Caco-2 (cell line): ENCODE measurements around the gene RFTN2. TPM values are rescaled to one million over a fixed set of nuclear protein-coding genes. Genes with fewer than 3 reads are reported as not detected.

Experiments used
- BruUV-seq: library from RNA; stranded (reverse); fragments of 400-500 nt; replicated peaks from 2 replicates; lab custom pipeline; 2021; lab: Mats Ljungman, UMichigan
- CTCF ChIA-PET: fragments of 300-600 bp; sonication (Branson Sonifier 250); formaldehyde crosslinking; loops from one replicate; lab custom pipeline; 2022; ENCODE audit warnings: antibody characterized with exemption; lab: Charles Lee
- POLR2A ChIA-PET: fragments of 300-600 bp; sonication (Branson Sonifier 250); formaldehyde crosslinking; loops from one replicate; lab custom pipeline; 2022; ENCODE audit warnings: antibody characterized with exemption; lab: Charles Lee
- DNase-seq, 2 experiments: peaks; one replicate each; pipeline versions ENCODE4 v3.0.0 to v3.0.0-alpha.2; 2020 to 2022
- H3K27me3 ChIP-seq: replicated peaks from 2 replicates; pipeline ENCODE4 v1.6.0; 2011; ENCODE audit warnings: low read length; ENCODE audit not compliant: control insufficient read depth, insufficient read depth
- H3K36me3 ChIP-seq: 2 replicates; pipeline ENCODE4 v1.5.1; 2011; ENCODE audit warnings: low read length; ENCODE audit not compliant: control insufficient read depth, insufficient read depth
- H3K4me1 ChIP-seq: fragments of 250-450 bp; sonication (Bioruptor Pico); 2 replicates; pipeline ENCODE4 v1.5.1; 2020; ENCODE audit warnings: mild to moderate bottlenecking
- H3K4me3 ChIP-seq: 2 replicates; pipeline ENCODE4 v1.5.1; 2011; ENCODE audit warnings: low read depth, mild to moderate bottlenecking, control low read depth, low read length
- H3K9me3 ChIP-seq: fragments of 250-450 bp; sonication (Bioruptor Pico); 2 replicates; pipeline ENCODE4 v1.5.1; 2020; ENCODE audit warnings: mild to moderate bottlenecking, moderate library complexity
- H3K27ac Mint-ChIP-seq: one replicate; pipeline ENCODE4 v1.8.0; 2022; ENCODE audit warnings: mixed read lengths; ENCODE audit not compliant: unreplicated experiment
- H3K27me3 Mint-ChIP-seq: one replicate; pipeline ENCODE4 v1.8.0; 2022; ENCODE audit warnings: mixed read lengths; ENCODE audit not compliant: insufficient read depth, unreplicated experiment
- H3K36me3 Mint-ChIP-seq: one replicate; pipeline ENCODE4 v1.8.0; 2022; ENCODE audit warnings: mild to moderate bottlenecking, mixed read lengths; ENCODE audit not compliant: insufficient read depth, unreplicated experiment
- H3K4me1 Mint-ChIP-seq: one replicate; pipeline ENCODE4 v1.8.0; 2022; ENCODE audit warnings: low read depth, mixed read lengths; ENCODE audit not compliant: unreplicated experiment
- H3K4me3 Mint-ChIP-seq: one replicate; pipeline ENCODE4 v1.8.0; 2022; ENCODE audit warnings: mild to moderate bottlenecking, moderate library complexity, mixed read lengths; ENCODE audit not compliant: unreplicated experiment
- H3K9me3 Mint-ChIP-seq: one replicate; pipeline ENCODE4 v1.8.0; 2022; ENCODE audit warnings: mixed read lengths; ENCODE audit not compliant: unreplicated experiment
- intact Hi-C: fragments of 100-400 bp; cut with micrococcal nuclease; formaldehyde crosslinking; loops from one replicate; pipeline ENCODE4 v1.10.0; 2022; ENCODE audit not compliant: unreplicated experiment
- total RNA-seq: library from RNA; stranded (reverse); gene quantifications from 2 replicates; pipeline ENCODE4 v1.2.3, GENCODE V29; 2022
- TF ChIP-seq, protein P1 (sequence below), 2 experiments: fragments of 200-600 bp in 1 of 2; IDR thresholded peaks; 1 replicate in 1 of 2; 2 replicates in 1 of 2; pipeline versions ENCODE4 v1.5.1 to v1.8.0; 2011 to 2022; ENCODE audit warnings: antibody characterized with exemption in 1 of 2, control low read depth in 1 of 2, inconsistent platforms in 1 of 2, low read depth in 1 of 2, low read length in 1 of 2, mild to moderate bottlenecking in 1 of 2, moderate library complexity in 1 of 2; ENCODE audit not compliant: insufficient read depth in 1 of 2, severe bottlenecking in 1 of 2, unreplicated experiment in 1 of 2

Gene RFTN2
- total RNA-seq, 1 experiment from 2014 or later: 0.18 TPM

DNA sequence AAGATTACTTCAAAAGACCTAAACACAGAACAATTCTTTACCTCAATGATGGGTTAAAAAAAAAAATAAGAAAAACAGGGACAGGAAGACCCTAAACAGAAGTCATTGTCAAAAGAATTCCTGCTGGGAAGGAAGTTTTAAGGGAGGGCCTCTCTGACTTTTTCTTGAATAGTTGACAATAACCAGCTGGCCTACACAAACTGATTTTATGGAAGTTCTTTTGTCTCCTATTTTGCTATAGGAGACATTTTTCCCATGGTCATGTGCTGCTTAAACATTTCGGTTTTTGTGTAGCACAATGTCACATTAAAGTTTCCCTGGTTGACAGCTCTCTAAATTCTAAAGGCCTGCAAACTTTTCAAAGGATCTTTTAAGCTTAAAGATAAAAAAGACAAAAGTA lies 55.3 kb downstream of the RFTN2 start:
- Histone ChIP-seq H3K9me3 (no peaks in the 10 kb centered on the region), H3K36me3 (no peaks in the 10 kb centered on the region), H3K4me3 (no peak overlapping the region), H3K27me3 (no peaks in the 10 kb centered on the region), H3K4me1 (no peaks in the 10 kb centered on the region)
- POLR2A ChIA-PET: no interaction called here
- no peaks in the 10 kb centered on the region for H3K4me1 Mint-ChIP-seq
- no peaks in the 10 kb centered on the region for H3K36me3 Mint-ChIP-seq
- H3K4me3 Mint-ChIP-seq: no peak overlapping the region
- H3K27ac Mint-ChIP-seq: no peak overlapping the region
- H3K27me3 Mint-ChIP-seq: no peaks in the 10 kb centered on the region
- H3K9me3 Mint-ChIP-seq: no peaks in the 10 kb centered on the region
- intact Hi-C loops: no loop called here
- TF ChIP-seq, protein P1, sequence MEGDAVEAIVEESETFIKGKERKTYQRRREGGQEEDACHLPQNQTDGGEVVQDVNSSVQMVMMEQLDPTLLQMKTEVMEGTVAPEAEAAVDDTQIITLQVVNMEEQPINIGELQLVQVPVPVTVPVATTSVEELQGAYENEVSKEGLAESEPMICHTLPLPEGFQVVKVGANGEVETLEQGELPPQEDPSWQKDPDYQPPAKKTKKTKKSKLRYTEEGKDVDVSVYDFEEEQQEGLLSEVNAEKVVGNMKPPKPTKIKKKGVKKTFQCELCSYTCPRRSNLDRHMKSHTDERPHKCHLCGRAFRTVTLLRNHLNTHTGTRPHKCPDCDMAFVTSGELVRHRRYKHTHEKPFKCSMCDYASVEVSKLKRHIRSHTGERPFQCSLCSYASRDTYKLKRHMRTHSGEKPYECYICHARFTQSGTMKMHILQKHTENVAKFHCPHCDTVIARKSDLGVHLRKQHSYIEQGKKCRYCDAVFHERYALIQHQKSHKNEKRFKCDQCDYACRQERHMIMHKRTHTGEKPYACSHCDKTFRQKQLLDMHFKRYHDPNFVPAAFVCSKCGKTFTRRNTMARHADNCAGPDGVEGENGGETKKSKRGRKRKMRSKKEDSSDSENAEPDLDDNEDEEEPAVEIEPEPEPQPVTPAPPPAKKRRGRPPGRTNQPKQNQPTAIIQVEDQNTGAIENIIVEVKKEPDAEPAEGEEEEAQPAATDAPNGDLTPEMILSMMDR (IDR thresholded peaks at IDR 0.05; ENCODE audit: insufficient read depth in 1 of 2, low read depth in 1 of 2, low read length in 1 of 2, severe bottlenecking in 1 of 2, unreplicated experiment in 1 of 2): no peak
- BruUV-seq: no TSS peak
- DNase-seq: no peak
- CTCF ChIA-PET: no interaction called here

DNA sequence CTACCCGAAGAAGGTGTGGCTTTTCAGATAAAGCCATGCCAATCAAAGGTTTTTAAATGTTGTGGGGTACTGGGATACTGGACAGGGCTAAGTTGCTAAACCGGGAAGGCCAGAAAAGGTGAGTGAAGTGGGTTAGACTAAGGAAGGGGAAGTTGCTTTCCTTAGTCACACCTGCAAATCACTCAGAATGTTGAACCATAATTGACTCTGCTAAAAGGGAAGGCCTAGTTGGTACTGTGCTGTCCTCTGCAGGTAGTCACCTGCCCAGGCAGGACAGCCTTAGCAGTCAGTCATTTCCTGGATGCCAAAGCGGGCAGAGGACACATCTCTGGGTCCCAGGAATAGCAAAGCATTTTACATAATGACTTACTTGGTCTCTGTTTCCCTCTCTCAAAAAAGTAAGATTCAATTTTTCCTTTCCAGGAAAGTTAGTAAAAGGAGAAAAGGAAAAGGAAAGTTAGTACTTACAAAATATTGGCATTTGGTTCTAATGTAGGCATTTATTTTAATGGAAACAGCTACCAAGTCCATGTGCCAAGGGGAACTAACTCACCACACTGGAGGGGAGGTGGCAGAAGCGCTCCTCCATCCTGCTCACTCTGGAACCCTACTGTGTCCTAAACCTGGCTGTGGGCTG lies 60.3 kb downstream of the RFTN2 start:
- Histone ChIP-seq H3K27me3 (no peaks in the 10 kb centered on the region), H3K4me1 (no peaks in the 10 kb centered on the region), H3K4me3 (no peak overlapping the region), H3K9me3 (no peaks in the 10 kb centered on the region), H3K36me3 (no peaks in the 10 kb centered on the region)
- TF ChIP-seq, protein P1 (IDR thresholded peaks at IDR 0.05; ENCODE audit: insufficient read depth in 1 of 2, low read depth in 1 of 2, low read length in 1 of 2, severe bottlenecking in 1 of 2, unreplicated experiment in 1 of 2): peak in 1 of 2 experiments; percentile 41
- H3K36me3 Mint-ChIP-seq: no peaks in the 10 kb centered on the region
- DNase-seq: no peak
- no peaks in the 10 kb centered on the region for H3K27me3 Mint-ChIP-seq
- CTCF ChIA-PET: no interaction called here
- POLR2A ChIA-PET: no interaction called here
- peaks cover 4% of the 10 kb centered on the region for H3K4me1 Mint-ChIP-seq
- no peak overlapping the region for H3K4me3 Mint-ChIP-seq
- no peaks in the 10 kb centered on the region for H3K9me3 Mint-ChIP-seq
- H3K27ac Mint-ChIP-seq: no peak overlapping the region
- BruUV-seq: no TSS peak
- intact Hi-C loops: no loop called here

DNA sequence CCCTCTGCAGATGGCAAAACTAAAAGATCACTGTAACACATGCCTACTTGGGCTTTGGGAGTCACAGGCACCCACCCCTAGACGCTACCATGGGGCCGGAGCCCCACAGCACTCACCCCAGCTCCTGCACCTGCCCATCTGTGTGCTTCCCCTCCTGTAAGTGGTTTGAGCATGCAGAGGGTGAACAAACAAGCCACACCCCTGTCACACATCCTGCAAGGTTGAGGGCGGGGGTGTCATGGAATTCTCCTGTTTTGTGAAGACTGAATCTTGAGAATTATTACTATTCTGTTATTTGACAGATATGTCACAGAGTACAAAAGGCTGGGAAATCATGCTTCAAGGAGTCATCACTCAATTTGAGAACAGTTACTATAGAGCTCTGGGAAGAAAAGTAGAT lies 60.9 kb downstream of the RFTN2 start:
- no peak for DNase-seq
- H3K36me3 Mint-ChIP-seq: no peaks in the 10 kb centered on the region
- no TSS peak for BruUV-seq
- H3K9me3 Mint-ChIP-seq: no peaks in the 10 kb centered on the region
- no peak overlapping the region for H3K4me3 ChIP-seq
- H3K27ac Mint-ChIP-seq: no peak overlapping the region
- TF ChIP-seq, protein P1 (IDR thresholded peaks at IDR 0.05; ENCODE audit: insufficient read depth in 1 of 2, low read depth in 1 of 2, low read length in 1 of 2, severe bottlenecking in 1 of 2, unreplicated experiment in 1 of 2): no peak
- no peaks in the 10 kb centered on the region for H3K36me3 ChIP-seq
- ChIA-PET CTCF (no interaction called here), POLR2A (no interaction called here)
- no peak overlapping the region for H3K4me3 Mint-ChIP-seq
- H3K27me3 Mint-ChIP-seq: no peaks in the 10 kb centered on the region
- no peaks in the 10 kb centered on the region for H3K27me3 ChIP-seq
- no peaks in the 10 kb centered on the region for H3K4me1 ChIP-seq
- H3K9me3 ChIP-seq: no peaks in the 10 kb centered on the region
- intact Hi-C loops: no loop called here
- peaks cover 4% of the 10 kb centered on the region for H3K4me1 Mint-ChIP-seq
